Liver (tissue), 9 donors: ENCODE data around the gene PDE4B. TPM values are rescaled to one million over a fixed set of nuclear protein-coding genes. Genes with fewer than 3 reads are reported as not detected.

ENCODE experiments used
- DNase-seq: peaks from one replicate; pipeline ENCODE4 v3.0.0-alpha.2; 2017; ENCODE audit warnings: low spot score
- H3K27ac ChIP-seq, 2 donors: one replicate each; pipeline ENCODE4 v1.7.0; 2013; ENCODE audit warnings: inconsistent platforms in 2 of 2, low read length in 2 of 2, control low read depth in 1 of 2, low read depth in 1 of 2, mild to moderate bottlenecking in 1 of 2
- H3K27me3 ChIP-seq, 4 donors: one replicate each; pipeline versions ENCODE4 v1.6.1 to v1.7.0; 2013; ENCODE audit warnings: low read length in 3 of 4, inconsistent platforms in 1 of 4, mild to moderate bottlenecking in 1 of 4, moderate library complexity in 1 of 4; ENCODE audit not compliant: control insufficient read depth in 4 of 4, insufficient read depth in 4 of 4
- H3K36me3 ChIP-seq, 4 donors: one replicate each; pipeline versions ENCODE4 v1.6.1 to v1.7.0; 2013; ENCODE audit warnings: low read length in 3 of 4, mild to moderate bottlenecking in 3 of 4, low read depth in 1 of 4, moderate library complexity in 1 of 4; ENCODE audit not compliant: control insufficient read depth in 4 of 4, insufficient read depth in 3 of 4
- H3K4me1 ChIP-seq, 4 donors: one replicate each; pipeline versions ENCODE4 v1.6.1 to v1.7.0; 2013; ENCODE audit warnings: low read length in 3 of 4, mild to moderate bottlenecking in 3 of 4, moderate library complexity in 1 of 4; ENCODE audit not compliant: control insufficient read depth in 4 of 4, insufficient read depth in 4 of 4
- H3K4me3 ChIP-seq, 3 donors: one replicate each; pipeline versions ENCODE4 v1.6.1 to v1.7.0; 2013; ENCODE audit warnings: low read length in 3 of 3, control low read depth in 1 of 3, low read depth in 1 of 3, mild to moderate bottlenecking in 1 of 3
- H3K9ac ChIP-seq, 2 donors: one replicate each; pipeline ENCODE4 v1.7.0; 2013; ENCODE audit warnings: low read length in 2 of 2, mild to moderate bottlenecking in 2 of 2, moderate library complexity in 2 of 2, control low read depth in 1 of 2, low read depth in 1 of 2
- H3K9me3 ChIP-seq, 4 donors: one replicate each; pipeline versions ENCODE4 v1.6.1 to v1.7.0; 2013; ENCODE audit warnings: low read length in 3 of 4; ENCODE audit not compliant: control insufficient read depth in 4 of 4
- CTCF ChIP-seq: fragments of 150-350 bp; IDR thresholded peaks from 2 replicates; pipeline ENCODE4 v1.5.1; 2017; ENCODE audit warnings: improper control_type of control experiment, low read depth, low read length; ENCODE audit not compliant: missing input control
- FOXA2 ChIP-seq: IDR thresholded peaks from 2 replicates; pipeline ENCODE4 v1.6.1; 2016; ENCODE audit warnings: antibody characterized with exemption
- GABPA ChIP-seq, 2 donors: IDR thresholded peaks in 1 of 2; conservative IDR thresholded peaks in 1 of 2; 2 replicates each; pipeline ENCODE4 v1.6.1; 2016; ENCODE audit warnings: antibody characterized with exemption in 2 of 2, mild to moderate bottlenecking in 1 of 2, moderate library complexity in 1 of 2
- HNF4A ChIP-seq, 2 donors: conservative IDR thresholded peaks; 2 replicates each; pipeline ENCODE4 v1.6.1; 2016; ENCODE audit warnings: antibody characterized with exemption in 2 of 2, mild to moderate bottlenecking in 2 of 2
- REST ChIP-seq: IDR thresholded peaks from 2 replicates; pipeline ENCODE4 v1.6.1; 2016; ENCODE audit warnings: antibody characterized with exemption, mild to moderate bottlenecking
- YY1 ChIP-seq: IDR thresholded peaks from 2 replicates; pipeline ENCODE4 v1.6.1; 2016; ENCODE audit warnings: antibody characterized with exemption, mild to moderate bottlenecking
- ZBTB33 ChIP-seq: IDR thresholded peaks from 2 replicates; pipeline ENCODE4 v1.6.1; 2016; ENCODE audit warnings: antibody characterized with exemption
- WGBS: extraction: QIAGEN DNeasy Blood & Tissue Kit; methylation state at CpG from one replicate; pipeline ENCODE4 v1.1.7; 2013; 5-methylcytosine and 5-hydroxymethylcytosine counted together
- polyA plus RNA-seq, 2 donors: library from polyadenylated mRNA; stranded (reverse) in 1 of 2; unstranded in 1 of 2; fragments of 200-250 nt in 1 of 2; fragments of >200 nt in 1 of 2; fragmentation: Nextera tagmentation in 1 of 2; extraction: Ambion mirVana in 1 of 2; gene quantifications; one replicate each; pipeline versions ENCODE4 v1.2.1 to v1.2.3, GENCODE V29; 2013 to 2015
- total RNA-seq, 2 donors: library from RNA; depleted of rRNA; stranded (reverse); fragments of >200 nt; gene quantifications; one replicate each; pipeline ENCODE4 v1.2.3, GENCODE V29; 2014
- donor health status: healthy.
- donor health status: healthy.
- donor health status: healthy.
- donor health status: healthy.
- donor health status: healthy.

The PDE4B gene
- total and polyA plus RNA-seq, 4 donors: 1.9 to 3.9 (median 2.7) TPM

- Histone ChIP-seq H3K4me1 (no peaks in the 10 kb centered on the region), H3K27ac (no peak overlapping the region)
Observed at GRCh38 chr1:66282891-66283621, 490.4 kb downstream of the PDE4B start.

More at GRCh38 chr1:66282891-66283621, 490.4 kb downstream of the PDE4B start:
- 94% methylated on average over 3 of the region's 3 CpGs for WGBS
- DNase-seq: no peak
- no peaks in the 10 kb centered on the region for H3K36me3 ChIP-seq
- no peak overlapping the region for H3K9ac ChIP-seq
- no peaks in the 10 kb centered on the region for H3K27me3 ChIP-seq
- H3K9me3 ChIP-seq: no peaks in the 10 kb centered on the region
- TF ChIP-seq ZBTB33: no peak
- no peak for TF ChIP-seq YY1
- no peak for TF ChIP-seq CTCF
- no peak for TF ChIP-seq HNF4A (conservative IDR thresholded peaks at IDR 0.05)
- TF ChIP-seq REST: no peak
- no peak for TF ChIP-seq GABPA (IDR thresholded peaks at IDR 0.05 in 1 of 2, conservative IDR thresholded peaks at IDR 0.05 in 1 of 2)
- no peak for TF ChIP-seq FOXA2
- no peak overlapping the region for H3K4me3 ChIP-seq
